Measurements from ENCODE around the gene GJA4.

DNA sequence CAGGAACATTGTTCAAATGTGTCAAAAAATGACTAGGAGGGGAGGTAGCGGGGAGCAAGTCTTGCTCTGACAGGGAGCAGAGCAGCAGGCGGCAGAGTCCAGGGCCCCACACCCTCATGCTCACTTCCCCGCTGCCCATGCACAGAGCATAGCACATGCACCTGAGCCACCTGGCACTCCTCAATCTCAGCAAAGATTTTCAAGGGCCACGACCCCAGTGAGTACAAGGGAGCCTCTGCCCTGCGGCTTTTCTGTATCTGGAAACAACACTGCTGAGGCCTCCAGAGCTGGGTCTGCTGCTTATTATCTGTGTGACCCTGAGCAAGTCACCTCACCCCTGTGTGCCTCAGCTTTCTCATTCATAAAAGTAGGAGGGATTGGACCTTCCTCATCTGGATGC lies 12.8 kb upstream of the GJA4 start:
- TF ChIP-seq, protein P1, sequence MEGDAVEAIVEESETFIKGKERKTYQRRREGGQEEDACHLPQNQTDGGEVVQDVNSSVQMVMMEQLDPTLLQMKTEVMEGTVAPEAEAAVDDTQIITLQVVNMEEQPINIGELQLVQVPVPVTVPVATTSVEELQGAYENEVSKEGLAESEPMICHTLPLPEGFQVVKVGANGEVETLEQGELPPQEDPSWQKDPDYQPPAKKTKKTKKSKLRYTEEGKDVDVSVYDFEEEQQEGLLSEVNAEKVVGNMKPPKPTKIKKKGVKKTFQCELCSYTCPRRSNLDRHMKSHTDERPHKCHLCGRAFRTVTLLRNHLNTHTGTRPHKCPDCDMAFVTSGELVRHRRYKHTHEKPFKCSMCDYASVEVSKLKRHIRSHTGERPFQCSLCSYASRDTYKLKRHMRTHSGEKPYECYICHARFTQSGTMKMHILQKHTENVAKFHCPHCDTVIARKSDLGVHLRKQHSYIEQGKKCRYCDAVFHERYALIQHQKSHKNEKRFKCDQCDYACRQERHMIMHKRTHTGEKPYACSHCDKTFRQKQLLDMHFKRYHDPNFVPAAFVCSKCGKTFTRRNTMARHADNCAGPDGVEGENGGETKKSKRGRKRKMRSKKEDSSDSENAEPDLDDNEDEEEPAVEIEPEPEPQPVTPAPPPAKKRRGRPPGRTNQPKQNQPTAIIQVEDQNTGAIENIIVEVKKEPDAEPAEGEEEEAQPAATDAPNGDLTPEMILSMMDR (IDR thresholded peaks at IDR 0.05; ENCODE audit: poor library complexity) = no peak
- no peak for TF ChIP-seq EZH2 (IDR thresholded peaks at IDR 0.05; ENCODE audit: borderline replicate concordance)
